Measurements from ENCODE around the gene PKMYT1.

PKMYT1 gene

DNA sequence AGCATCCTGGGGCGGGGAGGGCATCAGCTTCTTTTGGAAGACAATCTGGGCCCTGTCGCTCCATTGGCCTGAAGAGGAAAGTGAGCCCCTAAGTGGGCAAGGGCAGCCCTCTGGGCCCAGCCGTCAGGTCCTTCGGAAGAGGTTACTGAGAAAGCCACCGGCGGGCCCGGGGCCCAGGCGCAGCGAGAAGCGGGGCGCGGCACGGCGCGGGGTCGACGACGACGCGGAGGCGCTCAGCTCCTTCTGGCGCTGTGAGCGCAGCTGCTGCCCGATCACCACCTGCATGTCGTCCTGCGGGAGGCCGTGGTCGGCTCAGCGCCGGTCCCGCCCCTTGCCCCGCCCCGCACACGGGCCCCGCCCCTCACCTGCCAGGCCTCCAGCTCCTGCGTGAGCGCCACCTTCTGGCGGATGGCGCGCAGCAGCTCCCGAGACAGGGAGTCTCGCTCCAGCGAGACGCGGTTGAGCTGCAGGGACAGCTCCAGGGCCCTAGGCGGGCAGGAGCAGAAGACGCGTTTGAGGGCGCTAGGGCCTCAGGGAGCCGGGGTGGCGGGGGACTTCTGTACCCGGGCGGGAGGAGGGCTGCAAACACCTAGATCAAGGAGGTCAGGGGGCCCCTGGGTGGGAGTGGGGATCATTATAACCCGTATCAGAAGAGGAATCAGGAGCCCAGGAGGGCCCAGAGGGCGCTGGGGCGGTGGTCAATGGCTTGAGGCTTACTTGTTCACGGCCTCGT, 47.9 kb upstream of the PKMYT1 start:
- H3K27me3 ChIP-seq (ENCODE audit: low read depth, low read length) = no peaks in the 10 kb centered on the region
- no peaks in the 10 kb centered on the region for H4K20me1 ChIP-seq (ENCODE audit: insufficient read depth, low read length)
- peaks cover 9% of the 10 kb centered on the region for H3K36me3 ChIP-seq (replicated peaks; ENCODE audit: low read depth, low read length)
- no peak overlapping the region for H3K27ac ChIP-seq (ENCODE audit: low read length)
- 0 out of 2 replicates have a peak overlapping the region, but pooled peaks have one; percentile 22 for H3K4me3 ChIP-seq (ENCODE audit: low read length)
- H3K4me1 ChIP-seq (ENCODE audit: low read length) = peaks cover 19% of the 10 kb centered on the region
- no peaks in the 10 kb centered on the region for H3K9me3 ChIP-seq (ENCODE audit: insufficient read depth, low read length)
- H3K9ac ChIP-seq (ENCODE audit: low read length) = no peak overlapping the region
- TF ChIP-seq, protein P1, sequence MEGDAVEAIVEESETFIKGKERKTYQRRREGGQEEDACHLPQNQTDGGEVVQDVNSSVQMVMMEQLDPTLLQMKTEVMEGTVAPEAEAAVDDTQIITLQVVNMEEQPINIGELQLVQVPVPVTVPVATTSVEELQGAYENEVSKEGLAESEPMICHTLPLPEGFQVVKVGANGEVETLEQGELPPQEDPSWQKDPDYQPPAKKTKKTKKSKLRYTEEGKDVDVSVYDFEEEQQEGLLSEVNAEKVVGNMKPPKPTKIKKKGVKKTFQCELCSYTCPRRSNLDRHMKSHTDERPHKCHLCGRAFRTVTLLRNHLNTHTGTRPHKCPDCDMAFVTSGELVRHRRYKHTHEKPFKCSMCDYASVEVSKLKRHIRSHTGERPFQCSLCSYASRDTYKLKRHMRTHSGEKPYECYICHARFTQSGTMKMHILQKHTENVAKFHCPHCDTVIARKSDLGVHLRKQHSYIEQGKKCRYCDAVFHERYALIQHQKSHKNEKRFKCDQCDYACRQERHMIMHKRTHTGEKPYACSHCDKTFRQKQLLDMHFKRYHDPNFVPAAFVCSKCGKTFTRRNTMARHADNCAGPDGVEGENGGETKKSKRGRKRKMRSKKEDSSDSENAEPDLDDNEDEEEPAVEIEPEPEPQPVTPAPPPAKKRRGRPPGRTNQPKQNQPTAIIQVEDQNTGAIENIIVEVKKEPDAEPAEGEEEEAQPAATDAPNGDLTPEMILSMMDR (IDR thresholded peaks at IDR 0.05; ENCODE audit: low read depth, low read length) = peak; percentile 60
- TF ChIP-seq EZH2phosphoT487 (IDR thresholded peaks at IDR 0.05; ENCODE audit: low read depth) = no peak
- H3K4me2 ChIP-seq (ENCODE audit: low read length) = peak overlapping the region; percentile 49
- H3K79me2 ChIP-seq (ENCODE audit: low read length) = no peaks in the 10 kb centered on the region
- H2AFZ ChIP-seq (ENCODE audit: low read depth, low read length) = no peak overlapping the region

DNA sequence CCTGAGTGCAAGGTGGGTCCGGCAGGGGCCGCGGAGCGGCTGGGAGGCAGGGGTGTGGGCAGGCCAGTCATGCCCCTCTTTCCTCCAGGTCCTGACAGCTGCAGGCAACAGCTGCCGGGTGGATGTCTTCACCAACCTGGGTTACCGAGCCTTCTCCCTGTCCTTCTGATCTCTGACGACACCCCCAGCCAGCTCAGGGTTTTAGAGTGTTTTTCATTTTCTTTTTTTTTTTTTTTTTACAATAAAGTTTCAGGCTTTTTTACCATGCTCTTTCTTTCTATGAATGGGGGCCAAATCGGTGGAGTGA, 47.2 kb upstream of the PKMYT1 start:
- H3K4me2 ChIP-seq (ENCODE audit: low read length) = no peak overlapping the region
- no peak overlapping the region for H3K4me3 ChIP-seq (ENCODE audit: low read length)
- no peak overlapping the region for H3K27ac ChIP-seq (ENCODE audit: low read length)
- no peak overlapping the region for H3K9ac ChIP-seq (ENCODE audit: low read length)
- H3K79me2 ChIP-seq (ENCODE audit: low read length) = no peaks in the 10 kb centered on the region
- H2AFZ ChIP-seq (ENCODE audit: low read depth, low read length) = no peak overlapping the region
- TF ChIP-seq, protein P1 (IDR thresholded peaks at IDR 0.05; ENCODE audit: low read depth, low read length) = no peak
- TF ChIP-seq EZH2phosphoT487 (IDR thresholded peaks at IDR 0.05; ENCODE audit: low read depth) = no peak
- H3K9me3 ChIP-seq (ENCODE audit: insufficient read depth, low read length) = no peaks in the 10 kb centered on the region
- H3K36me3 ChIP-seq (replicated peaks; ENCODE audit: low read depth, low read length) = peaks cover 9% of the 10 kb centered on the region
- no peaks in the 10 kb centered on the region for H4K20me1 ChIP-seq (ENCODE audit: insufficient read depth, low read length)
- H3K27me3 ChIP-seq (ENCODE audit: low read depth, low read length) = no peaks in the 10 kb centered on the region
- peaks cover 17% of the 10 kb centered on the region for H3K4me1 ChIP-seq (ENCODE audit: low read length)

DNA sequence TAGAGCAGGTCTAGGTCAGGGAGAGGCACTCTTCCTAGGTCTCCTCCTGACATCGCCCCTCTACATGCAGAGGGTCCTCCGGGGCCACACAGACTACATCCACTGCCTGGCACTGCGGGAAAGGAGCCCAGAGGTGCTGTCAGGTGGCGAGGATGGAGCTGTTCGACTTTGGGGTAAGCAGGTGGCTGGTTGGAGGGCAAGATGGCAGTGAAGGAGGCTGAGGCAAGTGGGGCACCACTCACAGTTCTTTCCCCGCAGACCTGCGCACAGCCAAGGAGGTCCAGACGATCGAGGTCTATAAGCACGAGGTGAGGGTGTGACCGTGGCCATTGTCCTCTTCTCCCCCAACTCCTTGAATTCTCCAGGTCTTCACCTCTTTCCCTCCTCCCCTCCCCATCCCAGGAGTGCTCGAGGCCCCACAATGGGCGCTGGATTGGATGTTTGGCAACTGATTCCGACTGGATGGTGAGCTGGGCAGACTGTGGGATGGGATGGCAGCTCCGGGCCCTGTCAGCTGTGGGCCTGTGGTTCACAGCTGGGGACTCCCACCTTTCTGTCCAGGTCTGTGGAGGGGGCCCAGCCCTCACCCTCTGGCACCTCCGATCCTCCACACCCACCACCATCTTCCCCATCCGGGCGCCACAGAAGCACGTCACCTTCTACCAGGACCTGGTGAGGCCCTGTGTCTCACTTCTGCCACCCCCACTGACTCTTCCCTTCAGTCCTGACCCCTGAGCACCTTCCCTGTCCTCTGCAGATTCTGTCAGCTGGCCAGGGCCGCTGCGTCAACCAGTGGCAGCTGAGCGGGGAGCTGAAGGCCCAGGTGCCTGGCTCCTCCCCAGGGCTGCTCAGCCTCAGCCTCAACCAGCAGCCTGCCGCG, 46.6 kb upstream of the PKMYT1 start:
- no peak overlapping the region for H3K4me2 ChIP-seq (ENCODE audit: low read length)
- no peaks in the 10 kb centered on the region for H3K9me3 ChIP-seq (ENCODE audit: insufficient read depth, low read length)
- H4K20me1 ChIP-seq (ENCODE audit: insufficient read depth, low read length) = no peaks in the 10 kb centered on the region
- no peak overlapping the region for H3K9ac ChIP-seq (ENCODE audit: low read length)
- peaks cover 17% of the 10 kb centered on the region; the same call in 1 of the 2 replicates for H3K4me1 ChIP-seq (ENCODE audit: low read length)
- TF ChIP-seq, protein P1 (IDR thresholded peaks at IDR 0.05; ENCODE audit: low read depth, low read length) = no peak
- TF ChIP-seq EZH2phosphoT487 (IDR thresholded peaks at IDR 0.05; ENCODE audit: low read depth) = no peak
- no peak overlapping the region for H3K4me3 ChIP-seq (ENCODE audit: low read length)
- peaks cover 9% of the 10 kb centered on the region for H3K36me3 ChIP-seq (replicated peaks; ENCODE audit: low read depth, low read length)
- no peaks in the 10 kb centered on the region for H3K79me2 ChIP-seq (ENCODE audit: low read length)
- H3K27me3 ChIP-seq (ENCODE audit: low read depth, low read length) = no peaks in the 10 kb centered on the region
- H3K27ac ChIP-seq (ENCODE audit: low read length) = no peak overlapping the region
- no peak overlapping the region for H2AFZ ChIP-seq (ENCODE audit: low read depth, low read length)

- Histone ChIP-seq H2AFZ (ENCODE audit: low read depth, low read length) (no peak overlapping the region), H3K4me1 (ENCODE audit: low read length) (peaks cover 22% of the 10 kb centered on the region; the same call in 1 of the 2 replicates), H3K9me3 (ENCODE audit: insufficient read depth, low read length) (no peaks in the 10 kb centered on the region), H3K4me2 (ENCODE audit: low read length) (no peak overlapping the region), H3K27ac (ENCODE audit: low read length) (no peak overlapping the region), H3K79me2 (ENCODE audit: low read length) (no peaks in the 10 kb centered on the region), H3K27me3 (ENCODE audit: low read depth, low read length) (no peaks in the 10 kb centered on the region), H4K20me1 (ENCODE audit: insufficient read depth, low read length) (no peaks in the 10 kb centered on the region), H3K9ac (ENCODE audit: low read length) (no peak overlapping the region), H3K36me3 (replicated peaks; ENCODE audit: low read depth, low read length) (peaks cover 9% of the 10 kb centered on the region), H3K4me3 (ENCODE audit: low read length) (no peak overlapping the region)
- TF ChIP-seq, protein P1 (IDR thresholded peaks at IDR 0.05; ENCODE audit: low read depth, low read length) = no peak
These were observed 45.7 kb upstream of the PKMYT1 start for GRCh38 chr16:3026003-3026378.
